Right lobe of liver (tissue), 6 donors: ENCODE measurements around the gene GALNT14. TPM values are rescaled to one million over a fixed set of nuclear protein-coding genes. Genes with fewer than 3 reads are reported as not detected.

ENCODE experiments used
- ATAC-seq, 4 donors: fragments of 200-7000 bp; cut with Tn5 transposase; one replicate each; pipeline ENCODE4 v1.9.1; 2020; ENCODE audit warnings: mild to moderate bottlenecking in 4 of 4, moderate library complexity in 4 of 4
- DNase-seq, 3 donors: peaks; one replicate each; pipeline ENCODE4 v3.0.0-alpha.2; 2020
- H3K27ac ChIP-seq, 3 donors: fragments of 200-600 bp; one replicate each; pipeline ENCODE4 v1.8.0; 2022
- H3K27me3 ChIP-seq, 2 donors: fragments of 200-600 bp; one replicate each; pipeline ENCODE4 v1.8.0; 2022
- H3K36me3 ChIP-seq, 4 donors: fragments of 200-600 bp; sonication (generic) in 1 of 4; one replicate each; pipeline versions ENCODE4 v1.5.1 to v1.8.0; 2017 to 2022; ENCODE audit warnings: control low read depth in 1 of 4
- H3K4me1 ChIP-seq, 4 donors: fragments of 200-600 bp; sonication (generic) in 1 of 4; one replicate each; pipeline versions ENCODE4 v1.5.1 to v1.8.0; 2017 to 2022; ENCODE audit warnings: control low read depth in 1 of 4
- H3K4me3 ChIP-seq, 3 donors: fragments of 200-600 bp; one replicate each; pipeline ENCODE4 v1.8.0; 2022
- H3K9me3 ChIP-seq, 4 donors: fragments of 200-600 bp; sonication (generic) in 1 of 4; one replicate each; pipeline versions ENCODE4 v1.5.1 to v1.8.0; 2017 to 2022; ENCODE audit warnings: control low read depth in 1 of 4
- CTCF ChIP-seq, 4 donors: fragments of 200-600 bp in 3 of 4; fragments of 450-650 bp in 1 of 4; IDR thresholded peaks; one replicate each; pipeline versions ENCODE4 v1.5.1 to v1.8.0; 2016 to 2022; ENCODE audit warnings: antibody characterized with exemption in 4 of 4, mild to moderate bottlenecking in 2 of 4
- POLR2A ChIP-seq: fragments of 450-650 bp; IDR thresholded peaks from one replicate; pipeline ENCODE4 v1.6.1; 2017; ENCODE audit warnings: antibody characterized with exemption, mild to moderate bottlenecking
- WGBS: methylation state at CpG from one replicate; pipeline ENCODE4 v1.1.6; 2018; ENCODE audit warnings: low coverage, low lambda C conversion rate; ENCODE audit not compliant: insufficient coverage; ENCODE audit errors: missing lambda C conversion rate; 5-methylcytosine and 5-hydroxymethylcytosine counted together
- intact Hi-C, 2 donors: fragments of 100-400 bp; cut with DNase I; formaldehyde crosslinking; loops; one replicate each; pipeline versions ENCODE4 v1.11.2 to v1.14.1; 2022
- total RNA-seq, 6 experiments: library from RNA; depleted of rRNA in 2 of 6; stranded (reverse); fragments of >200 nt in 2 of 6; fragmentation: NEBNext Ultra II Directional in 3 of 6; extraction: Animal tissue kit (Norgen Biotek cat#: 25700) in 3 of 6; gene quantifications; one replicate each; pipeline versions ENCODE4 v1.1.0 to v1.2.4, GENCODE V29; 2016 to 2023
- donor health status: DM: no; HTN: yes; CAD: no.
- donor health status: DM: no; HTN: no; CAD: no.
- donor health status: DM: no; HTN: no; CAD: no.
- donor health status: DM: no; HTN: yes; CAD: no.
- donor health status: DM: no; HTN: yes; CAD: no.

The GALNT14 gene
- total RNA-seq, 6 experiments from 2014 or later: 0.37 to 2.8 (median 1.0) TPM

GRCh38 chr2:31038385-31038784 lies 99.9 kb downstream of the GALNT14 start:
- no peaks in the 10 kb centered on the region for H3K27me3 ChIP-seq
- H3K27ac ChIP-seq: no peak overlapping the region
- no peak for TF ChIP-seq CTCF (IDR thresholded peaks at IDR 0.05)
- no peak for TF ChIP-seq POLR2A
- peaks cover 0 to 10% (median 0%) of the 10 kb centered on the region in 4 donors for H3K9me3 ChIP-seq
- WGBS: 46% methylated on average over 2 of the region's 4 CpGs
- H3K4me1 ChIP-seq: no peaks in the 10 kb centered on the region
- H3K4me3 ChIP-seq: no peak overlapping the region
- no peaks in the 10 kb centered on the region for H3K36me3 ChIP-seq
- intact Hi-C loops: no loop called here
- no peak for ATAC-seq
- DNase-seq: no peak

GRCh38 chr2:31037058-31037457 lies 101.2 kb downstream of the GALNT14 start:
- no peaks in the 10 kb centered on the region for H3K4me1 ChIP-seq
- H3K27me3 ChIP-seq: no peaks in the 10 kb centered on the region
- DNase-seq: no peak
- ATAC-seq: no peak
- TF ChIP-seq POLR2A (no peak), CTCF (IDR thresholded peaks at IDR 0.05) (no peak)
- no peaks in the 10 kb centered on the region for H3K36me3 ChIP-seq
- H3K27ac ChIP-seq: no peak overlapping the region
- peaks cover 0 to 10% (median 0%) of the 10 kb centered on the region in 4 donors for H3K9me3 ChIP-seq
- intact Hi-C loops: no loop called here
- H3K4me3 ChIP-seq: no peak overlapping the region

GRCh38 chr2:31033032-31033431 lies 105.2 kb downstream of the GALNT14 start:
- WGBS: 10% methylated on average over 1 of the region's 1 CpG
- intact Hi-C loops: no loop called here
- no peak overlapping the region for H3K4me3 ChIP-seq

GRCh38 chr2:31032475-31032874 lies 105.8 kb downstream of the GALNT14 start:
- 27% methylated on average over 3 of the region's 3 CpGs for WGBS
- Histone ChIP-seq H3K27ac (no peak overlapping the region), H3K9me3 (peaks cover 0 to 7% (median 0%) of the 10 kb centered on the region in 4 donors), H3K4me3 (no peak overlapping the region), H3K27me3 (no peaks in the 10 kb centered on the region), H3K36me3 (no peaks in the 10 kb centered on the region), H3K4me1 (no peaks in the 10 kb centered on the region)
- ATAC-seq (peak in 2 of 4 donors; percentile 26 to 28), DNase-seq (no peak)
- TF ChIP-seq CTCF (IDR thresholded peaks at IDR 0.05): no peak
- TF ChIP-seq POLR2A: no peak
- intact Hi-C loops: no loop called here

More at GRCh38 chr2:31033032-31033431, 105.2 kb downstream of the GALNT14 start:
- Histone ChIP-seq H3K27me3 (no peaks in the 10 kb centered on the region), H3K36me3 (no peaks in the 10 kb centered on the region), H3K27ac (no peak overlapping the region), H3K9me3 (peaks cover 0 to 10% (median 0%) of the 10 kb centered on the region in 4 donors), H3K4me1 (no peaks in the 10 kb centered on the region)
- TF ChIP-seq POLR2A (no peak), CTCF (IDR thresholded peaks at IDR 0.05) (no peak)
- DNase-seq: no peak
- no peak for ATAC-seq

GRCh38 chr2:31031132-31031706 lies 107.0 kb downstream of the GALNT14 start:
- TF ChIP-seq POLR2A: no peak
- no peak for TF ChIP-seq CTCF (IDR thresholded peaks at IDR 0.05)
- Histone ChIP-seq H3K27ac (no peak overlapping the region), H3K4me1 (no peaks in the 10 kb centered on the region), H3K4me3 (no peak overlapping the region), H3K27me3 (no peaks in the 10 kb centered on the region), H3K36me3 (no peaks in the 10 kb centered on the region), H3K9me3 (peaks cover 0 to 2% (median 0%) of the 10 kb centered on the region in 4 donors)
- DNase-seq: no peak
- no peak for ATAC-seq
- WGBS: 18% methylated on average over 1 of the region's 1 CpG
- intact Hi-C loops: no loop called here
